OCI-LY3 (cell line): ENCODE results near the gene ARHGAP4.

Experiments used
- H2AFZ ChIP-seq: fragments of 200-600, 300-600 bp; shearing (Covaris generic); 2 replicates; pipeline ENCODE4 v1.6.0; 2014; ENCODE audit warnings: antibody characterized with exemption, low read depth, low read length
- H3K27ac ChIP-seq: fragments of 200-600, 300-600 bp; sonication (generic); 2 replicates; pipeline ENCODE4 v1.5.1; 2014; ENCODE audit warnings: mild to moderate bottlenecking, low read length, moderate library complexity, mixed read lengths
- H3K27me3 ChIP-seq: fragments of 200-600, 300-600 bp; sonication (generic); 2 replicates; pipeline ENCODE4 v1.6.1; 2014; ENCODE audit warnings: low read depth, low read length, mixed read lengths
- H3K36me3 ChIP-seq: fragments of 200-600, 300-600 bp; sonication (generic); replicated peaks from 2 replicates; pipeline ENCODE3; 2014; ENCODE audit warnings: low read depth, low read length, mixed read lengths
- H3K4me1 ChIP-seq: fragments of 300-600, 200-600 bp; sonication (generic); 2 replicates; pipeline ENCODE4 v1.6.1; 2014; ENCODE audit warnings: low read length, mixed read lengths
- H3K4me2 ChIP-seq: fragments of 200-600, 300-600 bp; sonication (generic); 2 replicates; pipeline ENCODE4 v1.6.1; 2014; ENCODE audit warnings: low read length, mixed read lengths
- H3K4me3 ChIP-seq: fragments of 300-600, 200-600 bp; sonication (generic); 2 replicates; pipeline ENCODE4 v1.5.1; 2014; ENCODE audit warnings: antibody characterized with exemption, mild to moderate bottlenecking, low read length, moderate library complexity
- H3K79me2 ChIP-seq: fragments of 300-600, 200-600 bp; shearing (Covaris generic); 2 replicates; pipeline ENCODE4 v1.6.1; 2014; ENCODE audit warnings: mild to moderate bottlenecking, low read length, mixed read lengths
- H3K9ac ChIP-seq: fragments of 300-600, 200-600 bp; shearing (Covaris generic); 2 replicates; pipeline ENCODE4 v1.6.0; 2014; ENCODE audit warnings: mild to moderate bottlenecking, low read length, moderate library complexity
- H3K9me3 ChIP-seq: fragments of 200-600, 300-600 bp; shearing (Covaris generic); 2 replicates; pipeline ENCODE4 v1.6.1; 2014; ENCODE audit warnings: low read length, mixed read lengths; ENCODE audit not compliant: insufficient read depth
- H4K20me1 ChIP-seq: fragments of 200-600, 300-600 bp; sonication (generic); 2 replicates; pipeline ENCODE4 v1.6.1; 2016; ENCODE audit warnings: low read length, mixed read lengths; ENCODE audit not compliant: insufficient read depth
- EZH2phosphoT487 ChIP-seq: fragments of 200-600 bp; shearing (Covaris generic); IDR thresholded peaks from 2 replicates; pipeline ENCODE4 v1.6.1; 2018; ENCODE audit warnings: antibody characterized with exemption, mixed run types, low read depth
- TF ChIP-seq, protein P1 (sequence below): fragments of 200-600, 300-600 bp; sonication (generic); IDR thresholded peaks from 2 replicates; pipeline ENCODE4 v1.5.1; 2014; ENCODE audit warnings: antibody characterized with exemption, low read length, low read depth

ARHGAP4 gene

DNA sequence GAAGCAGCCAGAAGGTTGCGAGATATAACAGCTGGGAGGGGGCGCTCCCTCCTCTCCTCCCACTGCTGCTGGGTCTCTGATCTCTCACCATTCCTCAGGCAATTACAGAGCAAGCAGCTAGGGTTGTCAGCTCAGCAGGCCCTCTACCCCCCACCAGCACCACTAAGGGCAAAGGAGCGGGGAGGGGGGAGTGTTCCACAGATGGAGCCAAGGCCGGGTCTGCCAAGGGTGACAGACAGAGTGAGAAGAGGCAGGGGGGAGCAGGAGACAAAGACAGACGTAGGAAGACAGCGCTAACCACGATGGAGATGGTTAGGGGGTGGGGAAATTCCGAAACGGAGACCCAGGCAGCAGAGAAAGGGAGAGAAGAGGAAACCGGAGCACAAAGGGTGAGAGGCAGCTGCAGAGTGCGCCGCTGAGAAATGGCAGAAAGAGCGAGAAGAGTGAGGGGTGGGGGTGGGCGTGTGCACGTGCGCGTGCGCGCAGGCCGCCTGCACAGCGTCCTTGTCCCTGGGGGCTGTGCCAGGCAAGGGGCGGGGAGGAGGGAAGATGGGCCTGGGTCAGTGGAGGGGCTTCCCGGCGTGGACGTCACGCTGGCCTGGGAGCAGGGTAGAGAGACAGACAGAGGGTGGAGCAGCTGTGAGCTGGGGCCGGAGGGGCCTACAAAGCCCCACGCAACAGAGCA, 47.0 kb downstream of the ARHGAP4 start:
- no peak overlapping the region for H2AFZ ChIP-seq
- no peak overlapping the region for H3K9ac ChIP-seq
- peaks cover 44% of the 10 kb centered on the region for H3K4me1 ChIP-seq
- H3K79me2 ChIP-seq = no peaks in the 10 kb centered on the region
- H3K27ac ChIP-seq = no peak overlapping the region
- H3K9me3 ChIP-seq = no peaks in the 10 kb centered on the region
- TF ChIP-seq, protein P1, sequence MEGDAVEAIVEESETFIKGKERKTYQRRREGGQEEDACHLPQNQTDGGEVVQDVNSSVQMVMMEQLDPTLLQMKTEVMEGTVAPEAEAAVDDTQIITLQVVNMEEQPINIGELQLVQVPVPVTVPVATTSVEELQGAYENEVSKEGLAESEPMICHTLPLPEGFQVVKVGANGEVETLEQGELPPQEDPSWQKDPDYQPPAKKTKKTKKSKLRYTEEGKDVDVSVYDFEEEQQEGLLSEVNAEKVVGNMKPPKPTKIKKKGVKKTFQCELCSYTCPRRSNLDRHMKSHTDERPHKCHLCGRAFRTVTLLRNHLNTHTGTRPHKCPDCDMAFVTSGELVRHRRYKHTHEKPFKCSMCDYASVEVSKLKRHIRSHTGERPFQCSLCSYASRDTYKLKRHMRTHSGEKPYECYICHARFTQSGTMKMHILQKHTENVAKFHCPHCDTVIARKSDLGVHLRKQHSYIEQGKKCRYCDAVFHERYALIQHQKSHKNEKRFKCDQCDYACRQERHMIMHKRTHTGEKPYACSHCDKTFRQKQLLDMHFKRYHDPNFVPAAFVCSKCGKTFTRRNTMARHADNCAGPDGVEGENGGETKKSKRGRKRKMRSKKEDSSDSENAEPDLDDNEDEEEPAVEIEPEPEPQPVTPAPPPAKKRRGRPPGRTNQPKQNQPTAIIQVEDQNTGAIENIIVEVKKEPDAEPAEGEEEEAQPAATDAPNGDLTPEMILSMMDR = no peak
- TF ChIP-seq EZH2phosphoT487 = no peak
- peak overlapping the region; percentile 67 for H3K4me3 ChIP-seq
- H3K36me3 ChIP-seq = no peaks in the 10 kb centered on the region
- H4K20me1 ChIP-seq = peaks cover 24% of the 10 kb centered on the region
- peak overlapping the region; percentile 68 for H3K4me2 ChIP-seq
- no peaks in the 10 kb centered on the region for H3K27me3 ChIP-seq

DNA sequence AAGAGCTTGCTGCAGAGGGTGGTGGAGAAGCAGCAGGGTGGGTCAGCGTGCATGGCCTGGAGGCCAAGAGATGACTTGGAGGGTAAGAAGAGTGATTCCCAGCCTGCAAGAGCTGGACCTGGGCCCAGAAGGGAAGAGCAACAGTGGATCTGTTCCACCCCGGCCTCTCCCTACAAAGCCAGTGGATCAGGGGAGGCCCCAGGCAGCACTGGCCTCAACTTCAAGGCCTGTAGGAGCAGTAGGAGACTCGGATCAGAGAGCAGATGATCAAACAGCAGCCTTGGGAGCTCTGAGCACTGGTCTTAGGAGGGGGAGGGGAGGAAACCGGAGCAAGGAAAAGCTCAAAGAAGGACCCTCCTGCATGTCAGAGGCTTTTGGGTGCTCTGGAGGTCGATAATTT, 47.7 kb downstream of the ARHGAP4 start:
- no peak overlapping the region for H3K9ac ChIP-seq
- TF ChIP-seq EZH2phosphoT487 = no peak
- TF ChIP-seq, protein P1 = no peak
- peaks cover 44% of the 10 kb centered on the region for H3K4me1 ChIP-seq
- H2AFZ ChIP-seq = no peak overlapping the region
- no peak overlapping the region for H3K27ac ChIP-seq
- H3K4me2 ChIP-seq = 0 out of 2 replicates have a peak overlapping the region, but pooled peaks have one; percentile 68
- H3K27me3 ChIP-seq = no peaks in the 10 kb centered on the region
- no peaks in the 10 kb centered on the region for H3K79me2 ChIP-seq
- H3K36me3 ChIP-seq = no peaks in the 10 kb centered on the region
- no peaks in the 10 kb centered on the region for H3K9me3 ChIP-seq
- H4K20me1 ChIP-seq = peaks cover 31% of the 10 kb centered on the region
- no peak overlapping the region for H3K4me3 ChIP-seq

DNA sequence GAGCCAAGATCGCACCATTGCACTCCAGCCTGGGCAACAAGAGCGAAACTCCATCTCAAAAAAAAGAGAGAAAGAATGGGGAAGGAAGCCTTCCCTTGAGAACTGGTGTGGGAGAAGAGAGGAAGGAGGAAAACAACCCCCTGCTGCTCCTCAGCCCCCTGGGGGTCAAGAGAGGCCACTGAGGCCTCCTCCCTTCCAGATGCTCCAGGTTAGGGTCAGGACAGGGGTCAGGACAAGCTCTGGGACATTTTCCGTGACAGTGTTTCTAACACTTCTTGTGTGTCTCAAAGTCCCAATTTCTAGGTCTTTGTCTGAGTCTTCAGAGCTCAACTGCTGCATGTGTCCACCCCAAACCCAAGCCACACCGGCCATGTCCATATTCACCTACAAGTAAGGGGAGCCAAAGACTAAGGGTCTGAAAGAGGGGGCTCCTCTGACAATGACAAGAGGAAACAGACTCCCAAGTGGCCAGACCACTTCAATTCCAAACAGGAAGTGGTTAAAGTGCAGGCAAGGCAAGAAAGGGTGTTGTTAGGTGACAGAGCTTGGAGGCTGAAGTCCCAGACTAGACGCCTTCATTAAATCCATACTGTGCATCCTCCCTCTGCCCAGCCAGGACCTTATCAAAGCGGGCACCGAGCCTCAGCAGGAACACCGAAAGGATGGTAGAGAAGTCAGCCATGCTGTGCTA, 48.3 kb downstream of the ARHGAP4 start:
- no peaks in the 10 kb centered on the region for H3K79me2 ChIP-seq
- no peak for TF ChIP-seq EZH2phosphoT487
- TF ChIP-seq, protein P1 = no peak
- no peak overlapping the region for H3K4me2 ChIP-seq
- no peak overlapping the region for H2AFZ ChIP-seq
- H3K9me3 ChIP-seq = no peaks in the 10 kb centered on the region
- H3K4me1 ChIP-seq = peaks cover 42% of the 10 kb centered on the region
- no peak overlapping the region for H3K9ac ChIP-seq
- H3K27ac ChIP-seq = no peak overlapping the region
- no peaks in the 10 kb centered on the region for H3K36me3 ChIP-seq
- H4K20me1 ChIP-seq = peaks cover 36% of the 10 kb centered on the region
- no peak overlapping the region for H3K4me3 ChIP-seq
- no peaks in the 10 kb centered on the region for H3K27me3 ChIP-seq

DNA sequence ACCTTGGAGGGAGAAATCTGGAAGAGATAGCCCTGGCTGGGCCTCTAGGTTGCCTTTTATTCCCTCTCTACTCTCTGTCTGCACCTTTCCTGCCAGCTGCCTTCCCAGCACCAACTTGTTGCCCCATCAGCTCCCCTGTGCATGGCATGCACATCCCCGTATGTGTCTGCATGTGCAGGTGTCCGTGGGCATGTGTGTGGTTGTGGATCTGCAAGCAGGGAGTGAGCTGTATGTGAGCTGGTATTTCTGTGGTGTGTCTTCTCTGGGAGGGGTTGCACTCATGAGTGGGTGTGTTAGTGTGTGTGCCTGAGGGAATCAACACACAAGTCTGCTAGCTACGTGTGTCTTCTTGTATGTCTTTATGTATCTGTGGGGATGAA, 50.0 kb downstream of the ARHGAP4 start:
- Histone ChIP-seq H3K27me3 (no peaks in the 10 kb centered on the region), H3K4me3 (no peak overlapping the region), H3K79me2 (no peaks in the 10 kb centered on the region), H3K4me1 (peaks cover 35% of the 10 kb centered on the region), H3K9me3 (no peaks in the 10 kb centered on the region), H3K9ac (no peak overlapping the region), H2AFZ (no peak overlapping the region), H3K27ac (no peak overlapping the region), H3K4me2 (no peak overlapping the region), H3K36me3 (no peaks in the 10 kb centered on the region), H4K20me1 (peaks cover 27% of the 10 kb centered on the region)
- no peak for TF ChIP-seq EZH2phosphoT487
- TF ChIP-seq, protein P1 = no peak
